ENCODE data around the gene PCNA. TPM values are rescaled to one million over a fixed set of nuclear protein-coding genes. Genes with fewer than 3 reads are reported as not detected.
"Not testable (repeated sequence)": the region's sequence is repeated elsewhere in the genome, so short reads cannot be mapped to it uniquely, and the experiment has no call there.

The PCNA gene
- total RNA-seq, 1 donor from 2014 or later: 519 TPM

- no peaks in the 10 kb centered on the region for H3K27me3 Mint-ChIP-seq (ENCODE audit: insufficient read depth)
- H3K4me1 Mint-ChIP-seq (ENCODE audit: low read depth): peaks cover 16% of the 10 kb centered on the region
- intact Hi-C loops (cut with micrococcal nuclease): no loop called here
- H3K4me3 Mint-ChIP-seq: no peak overlapping the region
- no peaks in the 10 kb centered on the region for H3K9me3 Mint-ChIP-seq
- H3K27ac Mint-ChIP-seq: no peak overlapping the region
- H3K36me3 Mint-ChIP-seq (ENCODE audit: low read depth): peaks cover 38% of the 10 kb centered on the region
- DNase-seq (ENCODE audit: low spot score): no peak
These were observed 10.5 kb downstream of the PCNA start for GRCh38 chr20:5109276-5109675.

- no peak for DNase-seq (ENCODE audit: low spot score)
- H3K27ac Mint-ChIP-seq: no peak overlapping the region
- peaks cover 9% of the 10 kb centered on the region for H3K4me1 Mint-ChIP-seq (ENCODE audit: low read depth)
- no peaks in the 10 kb centered on the region for H3K27me3 Mint-ChIP-seq (ENCODE audit: insufficient read depth)
- no peak overlapping the region for H3K4me3 Mint-ChIP-seq
- no peaks in the 10 kb centered on the region for H3K9me3 Mint-ChIP-seq
- intact Hi-C loops (cut with micrococcal nuclease): no loop called here
- peaks cover 46% of the 10 kb centered on the region for H3K36me3 Mint-ChIP-seq (ENCODE audit: low read depth)
These were observed 15.3 kb downstream of the PCNA start for GRCh38 chr20:5104479-5104878.

- Mint-ChIP-seq H3K27ac (no peak overlapping the region), H3K36me3 (ENCODE audit: low read depth) (peaks cover 48% of the 10 kb centered on the region)
These were observed 18.9 kb downstream of the PCNA start for GRCh38 chr20:5100684-5101347.

GRCh38 chr20:5099909-5100308 is 19.8 kb downstream of the PCNA start:
- intact Hi-C loops (cut with micrococcal nuclease): loop anchor here (1.0 to 2.0 kb wide), 3 partner anchors 44 to 143 kb away; partner anchors contain the start of gene SLC23A2
- H3K4me3 Mint-ChIP-seq; H3K27ac Mint-ChIP-seq; DNase-seq (ENCODE audit: low spot score); H3K9me3 Mint-ChIP-seq; H3K4me1 Mint-ChIP-seq (ENCODE audit: low read depth); H3K27me3 Mint-ChIP-seq (ENCODE audit: insufficient read depth): not testable (repeated sequence)
- H3K36me3 Mint-ChIP-seq (ENCODE audit: low read depth): peaks cover 53% of the 10 kb centered on the region

More at GRCh38 chr20:5100684-5101347, 18.9 kb downstream of the PCNA start:
- intact Hi-C loops (cut with micrococcal nuclease): loop anchor here (1.0 to 2.0 kb wide), 3 partner anchors 45 to 144 kb away; partner anchors contain the start of gene SLC23A2
- no peaks in the 10 kb centered on the region for H3K9me3 Mint-ChIP-seq
- no peak overlapping the region for H3K4me3 Mint-ChIP-seq
- DNase-seq (ENCODE audit: low spot score): peak; percentile 49
- H3K27me3 Mint-ChIP-seq (ENCODE audit: insufficient read depth): no peaks in the 10 kb centered on the region
- H3K4me1 Mint-ChIP-seq (ENCODE audit: low read depth): peaks cover 9% of the 10 kb centered on the region

- H3K9me3 Mint-ChIP-seq; H3K4me3 Mint-ChIP-seq; H3K27me3 Mint-ChIP-seq (ENCODE audit: insufficient read depth); DNase-seq (ENCODE audit: low spot score); H3K4me1 Mint-ChIP-seq (ENCODE audit: low read depth); intact Hi-C loops (cut with micrococcal nuclease); H3K27ac Mint-ChIP-seq: not testable (repeated sequence)
- H3K36me3 Mint-ChIP-seq (ENCODE audit: low read depth): peaks cover 47% of the 10 kb centered on the region
These were observed 20.7 kb downstream of the PCNA start for GRCh38 chr20:5099009-5099408.

- intact Hi-C loops (cut with micrococcal nuclease): no loop called here
- H3K27me3 Mint-ChIP-seq (ENCODE audit: insufficient read depth): no peaks in the 10 kb centered on the region
- H3K4me1 Mint-ChIP-seq (ENCODE audit: low read depth): peaks cover 5% of the 10 kb centered on the region
- H3K36me3 Mint-ChIP-seq (ENCODE audit: low read depth): peaks cover 37% of the 10 kb centered on the region
- no peak overlapping the region for H3K27ac Mint-ChIP-seq
- no peak for DNase-seq (ENCODE audit: low spot score)
- H3K4me3 Mint-ChIP-seq: no peak overlapping the region
- H3K9me3 Mint-ChIP-seq: no peaks in the 10 kb centered on the region
These were observed 23.3 kb downstream of the PCNA start for GRCh38 chr20:5096463-5096862.

GRCh38 chr20:5095931-5096330 is 23.8 kb downstream of the PCNA start:
- H3K36me3 Mint-ChIP-seq (ENCODE audit: low read depth): peaks cover 37% of the 10 kb centered on the region
- no peak overlapping the region for H3K4me3 Mint-ChIP-seq
- H3K27ac Mint-ChIP-seq: no peak overlapping the region
- H3K9me3 Mint-ChIP-seq: no peaks in the 10 kb centered on the region
- H3K27me3 Mint-ChIP-seq (ENCODE audit: insufficient read depth): no peaks in the 10 kb centered on the region
- intact Hi-C loops (cut with micrococcal nuclease): no loop called here
- DNase-seq (ENCODE audit: low spot score): no peak
- H3K4me1 Mint-ChIP-seq (ENCODE audit: low read depth): peaks cover 5% of the 10 kb centered on the region

- no peak for DNase-seq (ENCODE audit: low spot score)
- Mint-ChIP-seq H3K4me3 (no peak overlapping the region), H3K4me1 (ENCODE audit: low read depth) (peaks cover 5% of the 10 kb centered on the region), H3K36me3 (ENCODE audit: low read depth) (peaks cover 37% of the 10 kb centered on the region), H3K27me3 (ENCODE audit: insufficient read depth) (no peaks in the 10 kb centered on the region), H3K27ac (no peak overlapping the region), H3K9me3 (no peaks in the 10 kb centered on the region)
- intact Hi-C loops (cut with micrococcal nuclease): no loop called here
These were observed 24.3 kb downstream of the PCNA start for GRCh38 chr20:5095454-5095853.

- Mint-ChIP-seq H3K36me3 (ENCODE audit: low read depth) (peaks cover 21% of the 10 kb centered on the region), H3K9me3 (no peaks in the 10 kb centered on the region), H3K27me3 (ENCODE audit: insufficient read depth) (no peaks in the 10 kb centered on the region), H3K4me3 (no peak overlapping the region), H3K4me1 (ENCODE audit: low read depth) (peaks cover 17% of the 10 kb centered on the region), H3K27ac (no peak overlapping the region)
- DNase-seq (ENCODE audit: low spot score): no peak
- intact Hi-C loops (cut with micrococcal nuclease): no loop called here
These were observed 26.9 kb downstream of the PCNA start for GRCh38 chr20:5092765-5093339.

- Mint-ChIP-seq H3K9me3 (no peaks in the 10 kb centered on the region), H3K36me3 (ENCODE audit: low read depth) (peaks cover 21% of the 10 kb centered on the region), H3K4me3 (no peak overlapping the region), H3K27ac (no peak overlapping the region), H3K4me1 (ENCODE audit: low read depth) (peaks cover 17% of the 10 kb centered on the region), H3K27me3 (ENCODE audit: insufficient read depth) (no peaks in the 10 kb centered on the region)
- intact Hi-C loops (cut with micrococcal nuclease): no loop called here
- no peak for DNase-seq (ENCODE audit: low spot score)
These were observed 27.9 kb downstream of the PCNA start for GRCh38 chr20:5091902-5092301.

GRCh38 chr20:5090191-5090590 is 29.6 kb downstream of the PCNA start:
- DNase-seq (ENCODE audit: low spot score): no peak
- H3K36me3 Mint-ChIP-seq (ENCODE audit: low read depth): peaks cover 10% of the 10 kb centered on the region
- no peak overlapping the region for H3K4me3 Mint-ChIP-seq

GRCh38 chr20:5088688-5089087 is 31.1 kb downstream of the PCNA start:
- Mint-ChIP-seq H3K4me1 (ENCODE audit: low read depth) (peaks cover 17% of the 10 kb centered on the region), H3K36me3 (ENCODE audit: low read depth) (peaks cover 10% of the 10 kb centered on the region), H3K9me3 (no peaks in the 10 kb centered on the region), H3K27me3 (ENCODE audit: insufficient read depth) (no peaks in the 10 kb centered on the region), H3K27ac (no peak overlapping the region), H3K4me3 (no peak overlapping the region)
- DNase-seq (ENCODE audit: low spot score): no peak
- intact Hi-C loops (cut with micrococcal nuclease): no loop called here

More at GRCh38 chr20:5090191-5090590, 29.6 kb downstream of the PCNA start:
- no peaks in the 10 kb centered on the region for H3K27me3 Mint-ChIP-seq (ENCODE audit: insufficient read depth)
- no peaks in the 10 kb centered on the region for H3K9me3 Mint-ChIP-seq
- H3K27ac Mint-ChIP-seq: peak overlapping the region; percentile 80
- H3K4me1 Mint-ChIP-seq (ENCODE audit: low read depth): peaks cover 17% of the 10 kb centered on the region
- intact Hi-C loops (cut with micrococcal nuclease): no loop called here

- Mint-ChIP-seq H3K36me3 (ENCODE audit: low read depth) (peaks cover 1% of the 10 kb centered on the region), H3K9me3 (no peaks in the 10 kb centered on the region), H3K4me1 (ENCODE audit: low read depth) (peaks cover 25% of the 10 kb centered on the region), H3K4me3 (no peak overlapping the region), H3K27me3 (ENCODE audit: insufficient read depth) (no peaks in the 10 kb centered on the region), H3K27ac (no peak overlapping the region)
- DNase-seq (ENCODE audit: low spot score): no peak
- intact Hi-C loops (cut with micrococcal nuclease): no loop called here
These were observed 34.4 kb downstream of the PCNA start for GRCh38 chr20:5085380-5085779.

Measured in activated T-helper 1 cell treated with anti-CD3 and anti-CD28 coated beads, Interleukin-12 subunit alpha, Interleukin-12 subunit beta, Interleukin-2, Interleukin-4 antibody, amounts not matched to agents 30 ng/mL and 10 ng/mL and 1 ng/mL, durations not matched to agents 14 hours and 24 hours and 36 hours (primary cell).